ENCODE data around the gene ZNF107.

ZNF107 gene

GRCh38 chr7:64665980-64666662 lies at the start of gene ZNF107:
ZNF107 (plus strand) TSS chr7:64666133; CDS start chr7:64666283, 150 bp downstream.
- peak; percentile 84 for DNase-seq (ENCODE audit: low spot score)

GRCh38 chr7:64618785-64619456 lies 47.0 kb upstream of the ZNF107 start:
- no peak for DNase-seq (ENCODE audit: low spot score)

- no peak for DNase-seq (ENCODE audit: low spot score)
Measured at GRCh38 chr7:64619705-64620104, 46.2 kb upstream of the ZNF107 start.

DNA sequence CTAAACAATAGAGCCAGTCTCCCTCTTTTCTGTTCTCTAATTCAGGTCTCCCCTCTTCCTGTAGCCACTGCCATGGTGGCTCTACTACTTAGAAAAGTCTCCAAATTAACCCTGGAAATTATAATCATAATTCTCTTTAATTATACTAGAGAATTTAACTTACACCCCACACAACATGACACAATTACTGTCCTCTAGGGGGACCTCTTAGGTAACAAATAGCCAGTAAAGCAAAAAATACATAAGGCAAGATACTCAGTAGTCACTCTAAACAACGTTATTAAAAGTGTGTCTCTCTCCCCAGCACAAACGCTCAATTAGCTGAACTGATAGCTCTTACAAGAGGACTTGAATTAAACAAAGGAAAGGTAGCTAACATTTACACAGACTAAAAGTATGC lies 44.3 kb upstream of the ZNF107 start:
- DNase-seq (ENCODE audit: low spot score) = no peak

- DNase-seq (ENCODE audit: low spot score) = no peak
Measured at GRCh38 chr7:64625114-64626082, 40.5 kb upstream of the ZNF107 start.

GRCh38 chr7:64626083-64626469 lies 39.9 kb upstream of the ZNF107 start:
- DNase-seq (ENCODE audit: low spot score) = no peak

- no peak for DNase-seq (ENCODE audit: low spot score)
Measured at GRCh38 chr7:64626557-64626956, 39.4 kb upstream of the ZNF107 start.

- DNase-seq (ENCODE audit: low spot score) = no peak
Measured at GRCh38 chr7:64628192-64628591, 37.7 kb upstream of the ZNF107 start.

DNA sequence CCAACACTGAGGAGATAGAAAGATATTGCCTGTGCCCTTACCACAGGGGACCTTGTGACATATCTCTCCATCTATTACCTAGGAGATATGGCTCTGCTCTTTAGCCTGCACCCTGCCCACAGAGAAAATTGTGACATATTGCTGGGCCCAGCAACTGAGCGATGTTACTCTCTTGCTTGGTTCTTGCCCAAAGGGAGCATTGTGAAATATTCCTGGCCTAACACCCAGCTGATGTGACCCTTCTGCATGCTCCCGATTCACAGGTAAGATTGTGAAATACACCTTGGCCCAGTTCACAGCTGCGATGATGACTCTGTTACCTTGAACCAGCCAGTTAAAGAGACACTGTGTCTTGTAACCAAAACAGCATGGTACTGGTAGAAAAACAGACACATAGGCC lies 37.2 kb upstream of the ZNF107 start:
- no peak for DNase-seq (ENCODE audit: low spot score)

- DNase-seq (ENCODE audit: low spot score) = no peak
Measured at GRCh38 chr7:64630496-64630895, 35.4 kb upstream of the ZNF107 start.

DNA sequence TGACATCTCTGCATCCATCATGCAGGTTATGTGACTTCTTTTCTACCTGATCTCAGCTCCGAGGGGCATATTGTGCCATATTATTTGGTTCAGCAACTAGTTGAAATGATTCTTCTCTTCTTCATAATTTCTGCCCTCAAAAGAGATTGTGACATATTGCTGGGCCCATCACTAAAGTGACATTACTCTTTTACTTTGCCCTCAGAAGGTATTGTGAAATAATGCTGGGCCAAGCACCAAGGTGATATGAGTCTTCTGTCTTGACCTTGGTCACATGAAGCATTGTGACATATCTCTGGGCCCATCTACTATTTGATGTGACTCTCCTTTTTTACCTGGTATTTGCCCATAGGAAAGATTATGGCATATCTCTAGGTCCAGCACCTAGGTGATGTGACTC lies 33.9 kb upstream of the ZNF107 start:
- DNase-seq (ENCODE audit: low spot score) = no peak

DNA sequence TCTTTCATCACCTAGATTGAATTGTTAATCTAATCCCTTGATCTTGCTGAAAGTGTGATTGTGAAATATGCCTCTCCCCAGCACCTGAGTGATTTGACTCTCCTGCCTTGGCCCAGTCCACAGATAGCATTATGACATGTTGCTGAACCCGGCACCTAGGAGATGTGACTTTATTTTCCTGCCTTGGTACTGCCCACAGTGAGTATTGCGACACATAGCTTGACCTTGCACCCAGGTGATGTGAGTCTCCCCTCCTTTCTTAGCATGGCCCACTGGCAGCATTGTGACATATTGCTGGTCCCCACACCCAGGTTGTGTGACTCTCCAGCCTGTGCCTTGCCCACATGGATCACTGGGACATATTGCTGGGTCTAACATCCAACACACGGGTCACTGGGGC lies 32.5 kb upstream of the ZNF107 start:
- DNase-seq (ENCODE audit: low spot score) = no peak

- no peak for DNase-seq (ENCODE audit: low spot score)
Measured at GRCh38 chr7:64634406-64635062, 31.4 kb upstream of the ZNF107 start.

GRCh38 chr7:64636386-64636785 lies 29.5 kb upstream of the ZNF107 start:
- DNase-seq (ENCODE audit: low spot score) = no peak

GRCh38 chr7:64637521-64638445 lies 28.1 kb upstream of the ZNF107 start:
- DNase-seq (ENCODE audit: low spot score) = no peak

- DNase-seq (ENCODE audit: low spot score) = no peak
Measured at GRCh38 chr7:64638822-64639221, 27.1 kb upstream of the ZNF107 start.

GRCh38 chr7:64639267-64640001 lies 26.5 kb upstream of the ZNF107 start:
- DNase-seq (ENCODE audit: low spot score) = no peak

DNA sequence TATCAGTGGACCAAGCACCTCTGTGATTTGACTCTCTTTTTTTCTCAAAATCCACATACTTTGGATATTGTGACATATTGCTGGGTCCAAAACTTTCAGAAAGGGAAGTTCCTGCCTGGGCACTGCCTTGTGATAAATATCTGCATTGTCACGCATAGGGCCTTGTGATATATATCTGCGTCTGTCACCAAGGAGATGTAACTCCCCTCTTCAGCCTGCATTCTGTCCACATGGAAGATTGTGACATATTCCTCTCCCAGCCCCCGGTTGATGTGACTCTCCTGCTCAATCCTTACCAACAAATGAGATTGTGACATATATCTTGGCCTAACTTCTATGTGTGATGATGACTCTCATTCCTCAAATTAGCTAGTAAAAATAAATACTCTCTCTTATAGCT lies 25.4 kb upstream of the ZNF107 start:
- DNase-seq (ENCODE audit: low spot score) = no peak

GRCh38 chr7:64642046-64642445 lies 23.9 kb upstream of the ZNF107 start:
- DNase-seq (ENCODE audit: low spot score) = no peak

DNA sequence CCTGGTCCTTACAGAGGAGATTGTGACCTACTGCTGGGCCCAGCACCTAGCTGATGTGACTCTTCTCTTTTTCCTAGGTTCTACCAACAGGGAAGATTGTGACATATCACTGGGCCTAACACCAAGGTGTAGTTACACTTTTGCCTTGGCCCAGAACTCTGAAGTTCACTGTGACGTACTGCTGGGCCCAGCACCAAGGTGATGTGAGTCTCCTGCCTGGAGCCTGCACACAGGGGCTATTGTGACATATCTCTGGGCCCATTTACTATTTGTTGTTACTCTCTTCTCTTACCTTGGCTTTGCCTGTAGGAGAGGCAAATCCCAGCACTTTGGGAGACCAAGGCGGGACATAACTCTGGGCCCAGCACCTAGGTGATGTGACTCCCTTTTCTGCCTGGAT lies 23.1 kb upstream of the ZNF107 start:
- no peak for DNase-seq (ENCODE audit: low spot score)

All from HuH-7.5 (cell line).